D721Med (cell line): Measurements from ENCODE around the gene AMH.

Source experiments
- DNase-seq: peaks from one replicate; pipeline ENCODE4 v3.0.0; 2011; ENCODE audit warnings: low spot score; ENCODE audit not compliant: insufficient read length
- FAIRE-seq: peaks from 2 replicates; lab custom pipeline; 2011; peaks lifted over from hg19 to GRCh38; lab: Jason Lieb, UNC
- CTCF ChIP-seq: IDR thresholded peaks from 2 replicates; pipeline ENCODE4 v1.5.1; 2012; ENCODE audit warnings: mild to moderate bottlenecking, control low read depth; ENCODE audit not compliant: insufficient read depth; ENCODE audit errors: missing control alignments

The AMH gene

GRCh38 chr19:2246801-2247361, 2.2 kb upstream of the AMH start:
- DNase-seq (no peak), FAIRE-seq (no peak)
- no peak for TF ChIP-seq CTCF

- no peak for TF ChIP-seq CTCF
- no peak for FAIRE-seq
- DNase-seq: no peak
Observed at GRCh38 chr19:2247433-2248101, 1.6 kb upstream of the AMH start.

- no peak for FAIRE-seq
- no peak for TF ChIP-seq CTCF
Observed at GRCh38 chr19:2248136-2249009, 750 bp upstream of the AMH start.

GRCh38 chr19:2249880-2250765, 1.0 kb downstream of the AMH start:
- no peak for TF ChIP-seq CTCF
- FAIRE-seq: no peak
- no peak for DNase-seq

More at GRCh38 chr19:2248136-2249009, 750 bp upstream of the AMH start:
- no peak for DNase-seq

GRCh38 chr19:2250766-2251105, 1.6 kb downstream of the AMH start:
- FAIRE-seq (no peak), DNase-seq (no peak)
- no peak for TF ChIP-seq CTCF

GRCh38 chr19:2251106-2252054, 2.3 kb downstream of the AMH start:
- TF ChIP-seq CTCF: no peak
- FAIRE-seq: no peak
- DNase-seq: no peak
